ENCODE results near the gene UBE2L3.
"Not testable (repeated sequence)": the region's sequence is repeated elsewhere in the genome, so short reads cannot be mapped to it uniquely, and the experiment has no call there.

The UBE2L3 gene

GRCh38 chr22:21641789-21642583 lies 74.5 kb downstream of the UBE2L3 start, which contains the start of gene SDF2L1:
TSS of gene SDF2L1 (plus strand) at chr22:21642302. CDS start at chr22:21642337, 35 bp downstream.
- peak; percentile 98 for DNase-seq (ENCODE audit: low spot score)
- in situ Hi-C loops (cut with MboI; ENCODE audit: low sequenced_read_pairs, unreplicated experiment): no loop called here
- no peak for TF ChIP-seq CTCF (IDR thresholded peaks at IDR 0.05; ENCODE audit: borderline replicate concordance, control extremely low read depth, extremely low read depth, insufficient read depth, missing control alignments)

GRCh38 chr22:21642584-21643448 lies 75.3 kb downstream of the UBE2L3 start:
- in situ Hi-C loops (cut with MboI; ENCODE audit: low sequenced_read_pairs, unreplicated experiment): no loop called here
- peak; percentile 72 for DNase-seq (ENCODE audit: low spot score)
- TF ChIP-seq CTCF (IDR thresholded peaks at IDR 0.05; ENCODE audit: borderline replicate concordance, control extremely low read depth, extremely low read depth, insufficient read depth, missing control alignments): peak; percentile 69

GRCh38 chr22:21643533-21644357 lies 76.2 kb downstream of the UBE2L3 start:
- no peak for TF ChIP-seq CTCF (IDR thresholded peaks at IDR 0.05; ENCODE audit: borderline replicate concordance, control extremely low read depth, extremely low read depth, insufficient read depth, missing control alignments)
- in situ Hi-C loops (cut with MboI; ENCODE audit: low sequenced_read_pairs, unreplicated experiment): no loop called here
- no peak for DNase-seq (ENCODE audit: low spot score)

- DNase-seq (ENCODE audit: low spot score); in situ Hi-C loops (cut with MboI; ENCODE audit: low sequenced_read_pairs, unreplicated experiment): not testable (repeated sequence)
Measured at GRCh38 chr22:21645513-21645912, 78.0 kb downstream of the UBE2L3 start.

- TF ChIP-seq CTCF (IDR thresholded peaks at IDR 0.05; ENCODE audit: borderline replicate concordance, control extremely low read depth, extremely low read depth, insufficient read depth, missing control alignments): peak; percentile 74
- peak; percentile 80 for DNase-seq (ENCODE audit: low spot score)
- in situ Hi-C loops (cut with MboI; ENCODE audit: low sequenced_read_pairs, unreplicated experiment): no loop called here
Measured at GRCh38 chr22:21646608-21647590, 79.4 kb downstream of the UBE2L3 start.

GRCh38 chr22:21650280-21650679 lies 82.8 kb downstream of the UBE2L3 start:
- DNase-seq (ENCODE audit: low spot score): no peak
- TF ChIP-seq CTCF (IDR thresholded peaks at IDR 0.05; ENCODE audit: borderline replicate concordance, control extremely low read depth, extremely low read depth, insufficient read depth, missing control alignments): no peak
- in situ Hi-C loops (cut with MboI; ENCODE audit: low sequenced_read_pairs, unreplicated experiment): no loop called here

Data from GM13976 (cell line).